Prostate gland (tissue), 2 donors: ENCODE measurements around the gene MREG. TPM values are rescaled to one million over a fixed set of nuclear protein-coding genes. Genes with fewer than 3 reads are reported as not detected.

ENCODE experiments used
- DNase-seq: peaks from one replicate; pipeline ENCODE4 v3.0.0-alpha.2; 2019; ENCODE audit warnings: low spot score
- H3K27ac ChIP-seq, 2 donors: fragments of 200-600 bp; sonication (generic); 2 replicates each; pipeline ENCODE4 v1.5.1; 2017 to 2019
- H3K27me3 ChIP-seq: fragments of 200-600 bp; sonication (generic); replicated peaks from 2 replicates; pipeline ENCODE4 v1.5.1; 2019; ENCODE audit not compliant: insufficient read depth
- H3K36me3 ChIP-seq, 2 donors: fragments of 200-600 bp; sonication (generic); 1 replicate in 1 of 2; 2 replicates in 1 of 2; pipeline versions ENCODE4 v1.5.1 to v1.8.1; 2017 to 2019
- H3K4me1 ChIP-seq: fragments of 200-600 bp; sonication (generic); replicated peaks from 2 replicates; pipeline ENCODE4 v1.5.1; 2019
- H3K4me3 ChIP-seq, 2 donors: fragments of 200-600 bp; sonication (generic); 2 replicates each; pipeline ENCODE4 v1.5.1; 2017 to 2019
- H3K9me3 ChIP-seq: fragments of 200-600 bp; sonication (generic); 2 replicates; pipeline ENCODE4 v1.5.1; 2017
- CTCF ChIP-seq, 4 experiments: fragments of 200-600 bp in 2 of 4; fragments of 450-650 bp in 2 of 4; sonication (generic) in 2 of 4; IDR thresholded peaks; 1 replicate in 3 of 4; 2 replicates in 1 of 4; pipeline ENCODE4 v1.5.1; 2016 to 2019; ENCODE audit warnings: antibody characterized with exemption in 4 of 4, mild to moderate bottlenecking in 2 of 4, moderate library complexity in 2 of 4
- POLR2A ChIP-seq: fragments of 450-650 bp; IDR thresholded peaks from one replicate; pipeline ENCODE4 v1.6.1; 2016; ENCODE audit warnings: antibody characterized with exemption, mild to moderate bottlenecking
- POLR2AphosphoS5 ChIP-seq: sonication (generic); formaldehyde crosslinking; IDR thresholded peaks from one replicate; pipeline ENCODE4 v1.6.1; 2017; ENCODE audit warnings: antibody characterized with exemption
- whole genome bisulfite sequencing: methylation state at CpG from one replicate; pipeline ENCODE4 v1.1.5; 2018; 5-methylcytosine and 5-hydroxymethylcytosine counted together
- intact Hi-C: fragments of 100-400 bp; cut with DNase I; formaldehyde crosslinking; loops from one replicate; pipeline ENCODE4 v1.14.2; 2022
- total RNA-seq, 2 donors: library from RNA; depleted of rRNA; stranded (reverse); fragments of >200 nt; gene quantifications; one replicate each; pipeline ENCODE4 v1.1.0, GENCODE V29; 2016

MREG gene
- total RNA-seq, 2 donors from 2014 or later = 9.0 to 9.5 TPM

- TF ChIP-seq POLR2A = no peak
- TF ChIP-seq POLR2AphosphoS5 = no peak
- no peak for TF ChIP-seq CTCF (IDR thresholded peaks at IDR 0.05)
- intact Hi-C loops = no loop called here
- no peak overlapping the region for H3K4me3 ChIP-seq
- no peak overlapping the region for H3K27ac ChIP-seq
- H3K4me1 ChIP-seq = no peaks in the 10 kb centered on the region
- H3K27me3 ChIP-seq = no peaks in the 10 kb centered on the region
- no peak for DNase-seq
- H3K36me3 ChIP-seq = no peaks in the 10 kb centered on the region
- no peaks in the 10 kb centered on the region for H3K9me3 ChIP-seq
- WGBS = 84% methylated on average over 4 of the region's 4 CpGs
These were observed 42.3 kb upstream of the MREG start for GRCh38 chr2:216055680-216056079.

GRCh38 chr2:216052420-216052819 lies 39.1 kb upstream of the MREG start:
- WGBS = 100% methylated on average over 2 of the region's 2 CpGs
- Histone ChIP-seq H3K4me1 (no peaks in the 10 kb centered on the region), H3K9me3 (no peaks in the 10 kb centered on the region), H3K27me3 (no peaks in the 10 kb centered on the region), H3K4me3 (no peak overlapping the region), H3K27ac (no peak overlapping the region), H3K36me3 (no peaks in the 10 kb centered on the region)
- TF ChIP-seq CTCF (IDR thresholded peaks at IDR 0.05) (no peak), POLR2A (no peak), POLR2AphosphoS5 (no peak)
- intact Hi-C loops = no loop called here
- no peak for DNase-seq

GRCh38 chr2:216051350-216051749 lies 38.0 kb upstream of the MREG start:
- intact Hi-C loops = no loop called here
- Histone ChIP-seq H3K27me3 (no peaks in the 10 kb centered on the region), H3K36me3 (no peaks in the 10 kb centered on the region), H3K4me1 (no peaks in the 10 kb centered on the region), H3K27ac (no peak overlapping the region), H3K4me3 (no peak overlapping the region), H3K9me3 (no peaks in the 10 kb centered on the region)
- DNase-seq = no peak
- 98% methylated on average over 3 of the region's 3 CpGs for WGBS
- TF ChIP-seq CTCF (IDR thresholded peaks at IDR 0.05) = no peak
- no peak for TF ChIP-seq POLR2A
- no peak for TF ChIP-seq POLR2AphosphoS5

- DNase-seq = no peak
- 53% methylated on average over 2 of the region's 2 CpGs for WGBS
- Histone ChIP-seq H3K36me3 (no peaks in the 10 kb centered on the region), H3K4me3 (no peak overlapping the region), H3K4me1 (no peaks in the 10 kb centered on the region), H3K9me3 (no peaks in the 10 kb centered on the region), H3K27ac (no peak overlapping the region), H3K27me3 (no peaks in the 10 kb centered on the region)
- intact Hi-C loops = no loop called here
- TF ChIP-seq POLR2AphosphoS5 (no peak), POLR2A (no peak), CTCF (IDR thresholded peaks at IDR 0.05) (no peak)
These were observed 36.1 kb upstream of the MREG start for GRCh38 chr2:216049452-216049851.

- WGBS = 67% methylated on average over 2 of the region's 2 CpGs
- DNase-seq = no peak
- Histone ChIP-seq H3K9me3 (no peaks in the 10 kb centered on the region), H3K4me3 (no peak overlapping the region), H3K27me3 (no peaks in the 10 kb centered on the region), H3K36me3 (no peaks in the 10 kb centered on the region), H3K4me1 (no peaks in the 10 kb centered on the region), H3K27ac (no peak overlapping the region)
- no peak for TF ChIP-seq CTCF (IDR thresholded peaks at IDR 0.05)
- no peak for TF ChIP-seq POLR2A
- intact Hi-C loops = no loop called here
These were observed 34.0 kb upstream of the MREG start for GRCh38 chr2:216047397-216047796.
